Globus pallidus (tissue), 1 donor: ENCODE data around the gene LMNA.
A peak's percentile ranks its signal among the peaks of the same experiment; 100 is the strongest.

Experiments used
- DNase-seq: peaks from one replicate; pipeline ENCODE4 v3.0.0-alpha.2; 2015; ENCODE audit warnings: low spot score

Gene LMNA

GRCh38 chr1:156140879-156141707, 26.6 kb downstream of the LMNA start:
- no peak for DNase-seq

GRCh38 chr1:156143765-156144489, 29.4 kb downstream of the LMNA start:
- DNase-seq = no peak

GRCh38 chr1:156144742-156145141, 30.2 kb downstream of the LMNA start:
- no peak for DNase-seq

GRCh38 chr1:156145650-156146019, 31.1 kb downstream of the LMNA start:
- DNase-seq = no peak

- DNase-seq = peak; percentile 80
Measured at GRCh38 chr1:156146020-156146768, 31.7 kb downstream of the LMNA start.

GRCh38 chr1:156146769-156147405, 32.4 kb downstream of the LMNA start:
- DNase-seq = peak; percentile 65

GRCh38 chr1:156148216-156148615, 33.7 kb downstream of the LMNA start:
- DNase-seq = no peak

- DNase-seq = no peak
Measured at GRCh38 chr1:156149374-156150332, 35.1 kb downstream of the LMNA start.

GRCh38 chr1:156150333-156151011, 36.0 kb downstream of the LMNA start:
- DNase-seq = no peak

- no peak for DNase-seq
Measured at GRCh38 chr1:156151093-156151688, 36.7 kb downstream of the LMNA start.

GRCh38 chr1:156152628-156153027, 38.1 kb downstream of the LMNA start:
- DNase-seq = no peak

- DNase-seq = no peak
Measured at GRCh38 chr1:156153362-156153761, 38.9 kb downstream of the LMNA start, which contains the start of gene SEMA4A. SEMA4A (plus strand) TSS chr1:156153585; CDS start chr1:156154579, 994 bp downstream.

- no peak for DNase-seq
Measured at GRCh38 chr1:156154317-156154749, 39.8 kb downstream of the LMNA start.

GRCh38 chr1:156155756-156156510, 41.4 kb downstream of the LMNA start:
- no peak for DNase-seq

- DNase-seq = no peak
Measured at GRCh38 chr1:156157506-156157905, 43.0 kb downstream of the LMNA start.

- DNase-seq = no peak
Measured at GRCh38 chr1:156157966-156158365, 43.5 kb downstream of the LMNA start.

- peak; percentile 22 for DNase-seq
Measured at GRCh38 chr1:156160000-156160742, 45.7 kb downstream of the LMNA start.

- peak; percentile 84 for DNase-seq
Measured at GRCh38 chr1:156160743-156161171, 46.2 kb downstream of the LMNA start.
